ENCODE results near the gene LRP6.

Gene LRP6

GRCh38 chr12:12115514-12115913 is 151.3 kb downstream of the LRP6 start:
- no peak for DNase-seq

DNA sequence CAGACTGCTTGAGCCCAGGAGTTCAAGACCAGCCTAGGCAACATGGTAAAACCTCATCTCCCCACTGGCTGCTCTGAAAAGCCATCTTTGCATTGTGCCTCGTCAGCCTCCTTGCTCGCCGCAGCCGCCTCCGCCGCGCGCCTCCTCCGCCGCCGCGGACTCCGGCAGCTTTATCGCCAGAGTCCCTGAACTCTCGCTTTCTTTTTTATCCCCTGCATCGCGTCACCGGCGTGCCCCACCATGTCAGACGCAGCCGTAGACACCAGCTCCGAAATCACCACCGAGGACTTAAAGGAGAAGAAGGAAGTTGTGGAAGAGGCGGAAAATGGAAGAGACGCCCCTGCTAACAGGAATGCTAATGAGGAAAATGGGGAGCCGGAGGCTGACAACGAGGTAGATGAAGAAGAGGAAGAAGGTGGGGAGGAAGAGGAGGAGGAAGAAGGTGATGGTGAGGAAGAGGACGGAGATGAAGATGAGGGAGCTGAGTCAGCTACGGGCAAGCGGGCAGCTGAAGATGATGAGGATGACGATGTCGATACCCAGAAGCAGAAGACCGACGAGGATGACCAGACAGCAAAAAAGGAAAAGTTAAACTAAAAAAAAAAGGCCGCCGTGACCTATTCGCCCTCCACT is 155.8 kb downstream of the LRP6 start:
- DNase-seq: peak in 1 of 4 experiments; percentile 9

DNA sequence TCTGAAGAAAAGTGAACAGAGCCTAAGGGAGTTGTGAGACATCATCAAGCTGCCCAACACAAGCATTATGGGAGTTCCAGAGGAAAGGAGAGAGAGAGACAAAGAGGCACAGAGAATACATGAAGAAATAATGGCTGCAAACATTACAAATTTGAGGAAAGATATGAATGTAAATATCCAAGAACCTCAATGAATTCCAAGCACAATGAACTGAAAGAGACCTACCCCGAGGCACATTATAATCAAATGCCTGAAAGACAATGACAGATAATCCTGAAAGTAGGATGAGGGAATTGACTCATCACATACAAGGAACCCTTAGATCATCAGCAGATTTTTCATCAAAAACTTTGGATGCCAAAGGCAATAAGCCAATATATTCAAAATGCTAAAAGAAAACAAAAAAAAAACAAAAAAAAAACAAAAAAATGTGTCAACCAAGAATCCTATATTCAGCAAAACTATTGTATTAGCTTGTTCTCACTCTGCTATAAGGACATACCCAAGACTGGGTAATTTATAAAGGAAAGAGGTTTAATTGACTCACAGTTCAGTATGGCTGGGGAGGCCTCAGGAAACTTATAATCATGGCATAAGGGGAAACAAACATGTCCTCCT is 158.3 kb downstream of the LRP6 start:
- DNase-seq: no peak

DNA sequence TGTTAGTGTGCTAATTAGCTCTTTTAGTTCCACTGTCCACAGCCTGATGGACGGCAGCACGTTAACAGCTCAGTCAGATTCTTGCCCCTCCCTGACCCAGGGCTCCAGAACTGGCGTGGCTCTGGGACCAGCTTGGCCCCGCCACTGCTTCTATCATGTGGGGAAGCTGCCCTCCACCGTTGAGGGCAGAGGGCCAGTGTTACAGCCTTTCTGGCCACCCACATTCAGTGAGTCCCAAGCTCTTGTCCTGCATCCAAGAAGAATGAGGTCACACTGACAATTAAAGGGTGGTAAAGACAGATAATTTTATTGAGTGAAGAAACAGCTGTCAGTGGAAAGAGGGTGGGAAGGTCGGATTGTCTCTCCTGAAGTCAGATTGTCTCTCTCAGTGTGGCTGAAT is 159.2 kb downstream of the LRP6 start:
- no peak for DNase-seq

DNA sequence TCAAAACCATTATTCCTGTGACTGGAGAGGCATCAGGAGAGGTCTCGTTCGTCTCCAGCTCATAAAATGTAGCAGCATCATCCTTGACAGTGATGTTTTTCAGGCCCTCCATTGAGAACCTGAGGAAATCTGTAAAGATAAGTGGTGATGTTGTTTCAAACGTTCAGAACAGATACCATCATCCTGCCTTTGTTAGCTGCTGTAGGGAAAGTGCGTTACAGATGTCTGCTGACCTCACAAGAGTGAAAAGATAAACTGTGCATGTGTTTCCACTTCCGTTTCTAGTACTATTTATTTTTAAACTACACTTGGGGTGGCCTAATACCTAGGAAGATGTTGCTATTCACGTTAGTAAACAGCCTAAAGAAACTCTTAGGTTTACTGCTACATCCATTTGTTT is 167.7 kb downstream of the LRP6 start:
- no peak for DNase-seq

DNA sequence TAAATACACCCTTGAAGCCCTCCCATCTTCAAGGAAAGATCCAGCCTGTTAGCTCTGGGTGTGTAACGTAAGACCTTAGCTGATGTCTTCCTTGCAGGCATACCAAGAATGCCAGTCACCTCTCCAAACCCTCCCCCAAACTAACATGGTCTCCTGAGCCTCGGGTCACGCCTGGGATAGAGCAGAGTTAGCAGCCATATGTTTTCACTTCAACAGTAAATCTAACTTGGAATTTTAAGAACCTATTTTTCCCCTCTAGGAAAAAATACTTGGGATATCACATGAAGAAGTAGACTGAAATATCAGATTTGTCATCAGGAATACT is 168.2 kb downstream of the LRP6 start:
- no peak for DNase-seq

DNA sequence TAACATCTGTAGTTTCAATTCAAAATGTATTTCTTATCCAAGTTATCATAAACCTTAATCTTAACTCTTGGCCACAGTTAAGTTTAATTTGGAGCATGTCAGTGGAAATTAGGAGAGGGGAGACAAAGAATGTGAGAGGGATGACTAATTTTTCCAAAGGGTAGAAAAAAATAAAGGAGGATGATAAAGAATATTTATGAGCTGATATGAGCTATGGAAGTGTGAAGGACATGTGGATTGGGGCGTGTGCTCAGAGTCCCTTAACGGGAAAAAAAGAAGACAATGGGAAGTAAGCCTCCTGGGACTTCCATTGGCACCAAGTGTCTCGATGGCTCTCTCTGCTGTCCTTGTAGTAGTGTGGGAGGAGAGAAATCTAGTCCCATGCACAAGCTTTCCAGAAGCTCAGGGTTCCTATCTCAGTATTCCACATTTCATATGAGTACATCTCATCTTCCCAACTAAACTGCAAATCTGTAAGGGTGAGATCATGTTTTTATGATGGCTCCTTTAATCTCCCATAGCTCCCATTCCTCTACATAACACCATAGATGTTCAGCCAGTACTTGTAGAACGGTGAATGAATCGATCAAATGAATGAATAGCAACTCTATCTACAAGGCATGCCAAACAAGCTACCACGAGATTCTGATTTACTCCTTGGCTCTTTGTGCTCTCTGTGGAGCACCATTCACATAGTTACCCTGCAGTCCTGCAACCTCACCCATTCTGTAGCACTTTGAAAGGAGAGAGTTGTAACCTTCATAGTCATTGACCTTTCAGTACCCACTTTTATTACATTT is 168.8 kb downstream of the LRP6 start:
- DNase-seq: no peak

GRCh38 chr12:12095021-12095420 is 171.8 kb downstream of the LRP6 start:
- no peak for DNase-seq

DNA sequence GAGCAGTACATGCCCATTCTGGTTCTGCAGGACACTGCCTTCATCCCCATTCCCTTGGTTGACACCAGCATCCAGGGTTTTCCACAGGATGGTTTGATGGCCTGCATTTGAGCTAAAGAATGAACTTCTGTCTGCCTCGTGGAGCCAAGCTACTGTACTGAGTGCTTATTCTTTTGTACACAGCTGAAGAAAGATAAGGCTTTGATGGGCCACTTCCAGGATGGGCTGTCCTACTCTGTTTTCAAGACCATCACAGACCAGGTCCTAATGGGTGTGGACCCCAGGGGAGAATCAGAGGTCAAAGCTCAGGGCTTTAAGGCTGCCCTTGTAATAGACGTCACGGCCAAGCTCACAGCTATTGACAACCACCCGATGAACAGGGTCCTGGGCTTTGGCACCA is 172.4 kb downstream of the LRP6 start:
- DNase-seq: no peak

GRCh38 chr12:12091977-12092663 is 174.7 kb downstream of the LRP6 start:
- no peak for DNase-seq

GRCh38 chr12:12091071-12091470 is 175.8 kb downstream of the LRP6 start:
- DNase-seq: no peak

GRCh38 chr12:12088761-12089160 is 178.1 kb downstream of the LRP6 start:
- DNase-seq: no peak

DNA sequence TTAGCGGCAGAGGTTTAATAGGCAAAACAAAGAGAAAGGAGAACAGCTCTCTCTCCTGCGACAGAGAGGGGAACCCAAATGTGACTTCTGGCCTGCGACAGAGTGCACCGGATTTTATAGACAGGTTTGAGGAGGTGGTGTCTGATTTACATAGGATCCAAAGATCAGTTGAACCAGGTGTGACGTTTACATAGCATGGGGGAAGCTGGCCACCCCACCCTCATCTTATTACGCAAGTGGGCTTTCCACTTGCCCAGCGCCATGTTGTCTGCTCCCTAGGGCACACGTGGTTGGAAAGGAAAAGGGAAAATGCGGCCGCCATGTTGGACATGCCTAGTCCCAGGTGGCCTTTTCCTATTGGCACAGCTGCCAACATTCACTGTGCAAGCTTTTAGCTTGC is 178.7 kb downstream of the LRP6 start:
- DNase-seq: no peak

DNA sequence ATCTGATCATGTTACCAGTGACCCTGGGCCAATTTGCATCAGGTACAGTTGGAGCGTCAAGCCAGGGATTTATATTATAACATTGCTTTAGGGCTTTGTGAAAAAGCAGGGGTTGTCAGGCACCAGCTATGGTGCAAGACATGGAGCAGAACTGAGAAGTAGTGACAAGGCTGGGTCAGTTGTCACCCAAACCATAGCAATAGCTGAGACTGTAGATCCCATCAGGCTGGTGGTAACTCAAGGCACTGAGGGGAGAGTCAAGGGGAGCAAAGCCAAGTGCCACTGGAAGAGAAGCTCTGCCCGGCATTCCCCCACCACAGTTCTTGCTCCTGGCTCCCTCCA is 179.2 kb downstream of the LRP6 start:
- DNase-seq: no peak

DNA sequence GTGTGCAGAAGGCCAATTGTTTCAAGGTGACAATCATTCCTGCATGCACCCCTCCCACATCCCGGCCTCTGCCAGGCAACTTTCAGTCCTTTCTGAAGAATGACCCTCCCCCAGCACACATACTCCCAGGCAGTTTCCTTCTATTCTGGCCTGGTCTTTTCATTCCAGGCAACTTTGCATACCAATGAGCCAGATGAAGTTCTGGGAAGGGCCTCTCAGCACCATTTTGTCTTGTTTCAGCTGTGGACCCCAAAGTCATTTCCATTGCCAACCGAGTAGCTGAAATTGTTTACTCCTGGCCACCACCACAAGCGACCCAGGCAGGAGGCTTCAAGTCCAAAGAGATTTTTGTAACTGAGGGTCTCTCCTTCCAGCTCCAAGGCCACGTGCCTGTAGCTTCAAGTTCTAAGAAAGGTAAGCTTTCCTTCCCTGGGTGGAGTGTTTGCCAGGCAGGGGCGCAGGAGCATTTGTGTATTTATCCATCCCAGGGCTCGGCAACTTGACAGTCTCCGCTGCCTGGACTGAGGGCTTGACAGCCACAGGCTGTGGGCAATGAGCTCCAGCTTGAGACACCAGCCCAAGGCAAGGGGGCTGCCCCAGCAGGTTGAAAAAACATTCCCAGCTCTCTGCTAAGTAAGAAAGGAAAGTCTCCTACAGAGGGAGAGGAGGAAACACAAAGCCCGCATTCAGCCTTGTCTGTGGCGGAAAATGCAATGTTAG is 179.7 kb downstream of the LRP6 start:
- DNase-seq: no peak

GRCh38 chr12:12086362-12086761 is 180.5 kb downstream of the LRP6 start:
- no peak for DNase-seq

DNA sequence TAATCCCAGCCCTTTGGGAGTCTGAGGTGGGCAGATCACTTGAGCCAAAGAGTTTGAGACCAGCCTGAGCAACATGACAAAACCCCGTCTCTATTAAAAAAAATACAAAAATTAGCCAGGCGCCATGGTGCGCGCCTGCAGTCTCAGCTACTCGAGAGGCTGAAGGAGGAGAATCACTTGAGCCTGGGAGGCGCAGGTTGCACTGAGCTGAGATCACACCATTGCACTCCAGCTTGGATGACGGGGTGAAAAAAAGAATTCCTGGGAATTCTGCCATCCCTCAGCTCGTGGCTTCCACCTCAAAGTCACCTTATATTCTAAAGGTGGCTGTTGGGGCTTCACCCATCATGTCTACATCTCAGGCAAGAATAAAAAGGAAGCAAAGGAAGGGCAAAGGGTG is 183.2 kb downstream of the LRP6 start:
- no peak for DNase-seq

DNA sequence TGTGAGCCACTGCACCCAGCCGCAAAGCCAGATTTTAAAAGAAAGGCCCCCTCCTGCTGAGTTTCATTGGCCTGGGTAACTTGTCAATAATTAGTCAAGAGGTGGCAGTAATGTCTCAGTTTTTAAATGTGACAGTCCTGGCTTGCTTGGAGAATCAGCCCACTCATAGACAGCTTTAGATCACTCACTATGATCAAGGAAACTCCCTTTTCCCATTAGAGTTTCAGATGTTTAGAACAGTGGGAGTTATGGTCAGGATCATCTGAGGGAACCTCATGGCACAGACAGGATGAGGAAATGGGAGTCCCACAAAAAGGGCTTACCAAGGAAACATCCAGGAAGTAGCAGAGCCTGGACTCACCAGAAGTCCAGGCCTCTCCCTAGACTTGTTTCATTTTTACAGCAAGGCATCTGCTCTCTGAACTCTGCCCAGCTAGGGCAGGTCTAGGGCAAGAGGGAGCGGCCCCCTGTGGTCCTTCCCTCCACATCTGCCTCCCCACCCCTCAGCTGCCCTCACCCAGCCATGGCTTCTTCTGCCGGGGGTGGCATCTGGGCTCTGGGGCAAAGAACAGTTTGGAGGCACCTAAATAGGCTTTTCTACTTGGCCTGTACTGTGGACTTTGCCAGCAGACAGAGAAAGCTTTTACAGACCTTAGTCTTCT is 184.9 kb downstream of the LRP6 start:
- peak; percentile 37 to 67 (median 48) for DNase-seq

DNA sequence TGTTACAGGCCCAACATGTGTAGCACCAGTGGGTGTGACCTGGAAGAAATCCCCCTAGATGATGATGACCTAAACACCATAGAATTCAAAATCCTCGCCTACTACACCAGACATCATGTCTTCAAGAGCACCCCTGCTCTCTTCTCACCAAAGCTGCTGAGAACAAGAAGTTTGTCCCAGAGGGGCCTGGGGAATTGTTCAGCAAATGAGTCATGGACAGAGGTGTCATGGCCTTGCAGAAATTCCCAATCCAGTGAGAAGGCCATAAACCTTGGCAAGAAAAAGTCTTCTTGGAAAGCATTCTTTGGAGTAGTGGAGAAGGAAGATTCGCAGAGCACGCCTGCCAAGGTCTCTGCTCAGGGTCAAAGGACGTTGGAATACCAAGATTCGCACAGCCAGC is 187.6 kb downstream of the LRP6 start:
- DNase-seq: no peak

GRCh38 chr12:12072064-12072760 is 194.6 kb downstream of the LRP6 start:
- DNase-seq: peak in 1 of 4 experiments; percentile 7

Measured in suppressor macrophage (primary cell).